CD4-positive, alpha-beta T cell treated with Interleukin-6 for 4 hours (primary cell): ENCODE measurements around the gene C19orf33.

Experiments
- DNase-seq: peaks from one replicate; pipeline ENCODE4 v3.0.0-alpha.2; 2020; ENCODE audit warnings: mixed read lengths

The C19orf33 gene

GRCh38 chr19:38346837-38347236, 42.8 kb downstream of the C19orf33 start:
- no peak for DNase-seq

- DNase-seq = no peak
These were observed 46.8 kb downstream of the C19orf33 start for GRCh38 chr19:38350883-38351282.

GRCh38 chr19:38351865-38352395, 47.9 kb downstream of the C19orf33 start:
- no peak for DNase-seq

- DNase-seq = no peak
These were observed 48.6 kb downstream of the C19orf33 start for GRCh38 chr19:38352611-38353010.
